ENCODE measurements around the gene FOXF1. TPM values are rescaled to one million over a fixed set of nuclear protein-coding genes. Genes with fewer than 3 reads are reported as not detected.
A peak's percentile ranks its signal among the peaks of the same experiment; 100 is the strongest.

FOXF1 gene
- total and polyA plus RNA-seq, 8 donors, result 21.7 to 51.1 (median 41.0) TPM

DNA sequence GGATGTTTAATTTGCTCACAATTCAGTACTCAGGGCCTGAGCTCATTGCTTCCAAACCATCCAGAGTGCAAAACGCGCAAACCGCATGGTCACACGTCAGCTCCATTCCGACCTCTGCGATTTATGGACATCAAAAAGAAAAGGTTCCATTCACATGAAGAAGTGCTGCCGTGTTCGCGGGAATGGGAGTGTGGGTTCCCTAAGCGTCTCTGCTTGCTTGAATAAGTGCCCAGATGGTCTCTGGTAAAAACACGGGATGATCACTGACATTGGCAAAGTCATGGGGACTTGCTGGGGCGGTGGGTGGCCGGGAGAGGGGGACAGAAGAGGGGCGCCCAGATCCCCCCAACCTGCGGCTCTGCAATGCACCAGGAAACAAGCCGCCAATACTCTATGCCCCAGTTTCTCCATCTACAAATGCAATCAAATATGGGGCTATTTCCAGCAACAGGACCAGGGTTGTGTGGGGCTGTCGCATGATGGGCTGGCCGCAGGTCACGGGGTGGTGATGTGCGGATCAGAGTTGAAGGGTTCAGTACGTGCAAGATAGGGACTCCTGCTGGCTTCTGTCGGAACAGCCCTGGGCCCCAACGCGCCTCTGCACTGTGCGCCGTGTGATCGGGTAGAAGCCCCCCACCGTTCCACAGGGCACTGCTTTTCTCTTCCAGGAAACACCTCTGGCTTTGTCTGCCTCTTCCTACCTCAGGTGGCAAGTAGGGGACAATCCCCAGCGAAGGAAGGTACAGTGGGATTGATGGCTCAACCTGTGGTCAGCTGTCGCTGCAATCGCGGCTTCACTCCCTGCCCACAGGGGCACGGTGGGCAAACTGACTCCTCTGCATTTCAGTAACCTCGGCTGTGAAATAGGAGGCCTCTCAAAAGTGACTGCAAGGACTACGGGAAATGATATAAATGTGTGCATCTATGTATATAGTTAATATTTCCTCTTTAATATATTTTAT is 11.2 kb downstream of the FOXF1 start:
- ATAC-seq, result no peak
- intact Hi-C loops (cut with DNase I), result loop anchor here in 1 of 2 donors (10.0 kb wide), 1 partner anchor 697 kb away; no protein-coding TSS in a partner anchor
- H3K9me3 ChIP-seq, result no peaks in the 10 kb centered on the region
- H3K27ac ChIP-seq, result no peak overlapping the region
- H3K4me3 ChIP-seq, result no peak overlapping the region
- TF ChIP-seq, protein P1, sequence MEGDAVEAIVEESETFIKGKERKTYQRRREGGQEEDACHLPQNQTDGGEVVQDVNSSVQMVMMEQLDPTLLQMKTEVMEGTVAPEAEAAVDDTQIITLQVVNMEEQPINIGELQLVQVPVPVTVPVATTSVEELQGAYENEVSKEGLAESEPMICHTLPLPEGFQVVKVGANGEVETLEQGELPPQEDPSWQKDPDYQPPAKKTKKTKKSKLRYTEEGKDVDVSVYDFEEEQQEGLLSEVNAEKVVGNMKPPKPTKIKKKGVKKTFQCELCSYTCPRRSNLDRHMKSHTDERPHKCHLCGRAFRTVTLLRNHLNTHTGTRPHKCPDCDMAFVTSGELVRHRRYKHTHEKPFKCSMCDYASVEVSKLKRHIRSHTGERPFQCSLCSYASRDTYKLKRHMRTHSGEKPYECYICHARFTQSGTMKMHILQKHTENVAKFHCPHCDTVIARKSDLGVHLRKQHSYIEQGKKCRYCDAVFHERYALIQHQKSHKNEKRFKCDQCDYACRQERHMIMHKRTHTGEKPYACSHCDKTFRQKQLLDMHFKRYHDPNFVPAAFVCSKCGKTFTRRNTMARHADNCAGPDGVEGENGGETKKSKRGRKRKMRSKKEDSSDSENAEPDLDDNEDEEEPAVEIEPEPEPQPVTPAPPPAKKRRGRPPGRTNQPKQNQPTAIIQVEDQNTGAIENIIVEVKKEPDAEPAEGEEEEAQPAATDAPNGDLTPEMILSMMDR (IDR thresholded peaks at IDR 0.05), result no peak
- H3K4me1 ChIP-seq, result peaks cover 7 to 15% of the 10 kb centered on the region in 2 donors
- peaks cover 15 to 66% of the 10 kb centered on the region in 2 donors for H3K27me3 ChIP-seq
- H3K36me3 ChIP-seq, result no peaks in the 10 kb centered on the region
- peak in 1 of 4 donors; percentile 27 for DNase-seq

DNA sequence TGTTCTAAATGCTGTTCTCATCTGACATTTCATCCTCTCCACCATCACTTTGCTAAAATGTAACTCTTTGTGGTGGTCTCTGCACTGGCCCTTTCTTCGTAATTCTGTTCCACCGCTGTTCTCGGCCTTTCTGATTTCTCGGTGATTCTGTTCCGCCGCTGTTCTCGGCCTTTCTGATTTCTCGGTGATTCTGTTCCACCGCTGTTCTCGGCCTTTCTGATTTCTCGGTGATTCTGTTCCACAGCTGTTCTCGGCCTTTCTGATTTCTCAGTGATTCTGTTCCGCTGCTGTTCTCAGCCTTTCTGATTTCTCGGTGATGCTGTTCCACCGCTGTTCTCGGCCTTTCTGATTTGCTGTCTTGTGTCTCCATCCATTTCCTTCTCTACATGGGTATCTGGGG is 12.3 kb downstream of the FOXF1 start:
- Histone ChIP-seq H3K4me1 (peaks cover 7 to 15% of the 10 kb centered on the region in 2 donors), H3K9me3 (no peaks in the 10 kb centered on the region), H3K4me3 (no peak overlapping the region), H3K27ac (no peak overlapping the region), H3K36me3 (no peaks in the 10 kb centered on the region), H3K27me3 (peaks cover 3 to 55% of the 10 kb centered on the region in 2 donors)
- TF ChIP-seq, protein P1 (IDR thresholded peaks at IDR 0.05), result no peak
- no peak for ATAC-seq
- intact Hi-C loops (cut with DNase I), result loop anchor here in 1 of 2 donors (10.0 kb wide), 1 partner anchor 698 kb away; no protein-coding TSS in a partner anchor
- DNase-seq, result peak in 1 of 4 donors; percentile 46

DNA sequence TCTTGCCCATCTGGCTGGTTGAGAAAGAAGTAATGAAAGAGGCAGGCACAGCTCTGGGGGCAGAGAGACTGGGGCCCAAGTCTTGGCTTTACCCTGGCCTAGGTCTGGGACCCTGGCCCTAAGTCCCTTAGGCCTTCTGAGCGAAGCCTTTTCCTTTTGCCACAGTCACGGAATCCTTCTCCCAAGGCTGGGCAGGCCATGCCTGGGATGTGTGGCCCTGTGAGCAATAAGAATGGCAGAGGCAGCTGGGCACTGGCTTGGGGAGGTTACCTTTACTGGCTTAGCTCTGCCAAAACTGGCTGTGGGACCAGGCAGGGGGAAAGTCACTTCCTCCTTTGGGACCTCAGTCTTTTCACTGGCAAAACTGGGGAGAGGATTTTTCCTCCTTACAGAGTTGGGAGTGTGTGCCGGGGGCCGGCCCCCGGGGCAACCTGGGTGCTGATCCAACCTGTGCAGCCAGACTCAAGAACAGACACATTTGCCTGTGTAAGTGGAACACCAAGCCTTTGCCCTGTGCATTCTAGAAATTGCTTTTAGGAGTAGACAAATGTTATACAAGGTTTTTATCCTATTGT is 12.9 kb downstream of the FOXF1 start:
- peak in 1 of 4 donors; percentile 35 for DNase-seq
- TF ChIP-seq, protein P1 (IDR thresholded peaks at IDR 0.05), result no peak
- Histone ChIP-seq H3K27ac (no peak overlapping the region), H3K36me3 (no peaks in the 10 kb centered on the region), H3K9me3 (no peaks in the 10 kb centered on the region), H3K27me3 (peaks cover 0 to 49% of the 10 kb centered on the region in 2 donors), H3K4me3 (no peak overlapping the region), H3K4me1 (peaks cover 7 to 12% of the 10 kb centered on the region in 2 donors)
- intact Hi-C loops (cut with DNase I), result loop anchor here in 1 of 2 donors (10.0 kb wide), 1 partner anchor 698 kb away; no protein-coding TSS in a partner anchor
- ATAC-seq, result no peak

DNA sequence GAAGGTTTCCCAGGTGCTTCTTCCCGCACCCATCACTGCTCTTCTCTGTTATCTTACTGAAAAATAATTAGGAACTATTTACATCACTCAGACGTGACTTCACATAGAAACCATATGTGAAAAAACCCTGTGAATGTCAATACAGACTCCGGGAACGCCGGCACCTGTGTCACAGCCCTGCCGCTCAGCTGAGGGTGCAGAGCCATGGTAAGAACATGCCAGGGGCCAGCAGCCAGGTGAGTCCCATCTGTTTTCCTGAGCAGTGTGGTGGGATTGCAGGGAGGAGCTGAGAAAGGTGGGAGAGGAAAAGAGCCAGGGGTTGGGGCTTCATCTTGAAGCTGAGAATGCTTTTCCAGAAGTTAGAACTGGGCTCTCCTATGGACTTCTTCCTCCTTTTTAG is 13.7 kb downstream of the FOXF1 start:
- intact Hi-C loops (cut with DNase I), result loop anchor here in 1 of 2 donors (10.0 kb wide), 1 partner anchor 699 kb away; no protein-coding TSS in a partner anchor

More for the DNA sequence above, 13.7 kb downstream of the FOXF1 start:
- no peak overlapping the region for H3K27ac ChIP-seq
- ATAC-seq, result no peak
- H3K27me3 ChIP-seq, result peaks cover 0 to 41% of the 10 kb centered on the region in 2 donors
- H3K36me3 ChIP-seq, result no peaks in the 10 kb centered on the region
- peak in 1 of 4 donors; percentile 29 for DNase-seq
- TF ChIP-seq, protein P1 (IDR thresholded peaks at IDR 0.05), result no peak
- no peak overlapping the region for H3K4me3 ChIP-seq
- peaks cover 7% of the 10 kb centered on the region in 2 donors for H3K4me1 ChIP-seq
- no peaks in the 10 kb centered on the region for H3K9me3 ChIP-seq
